Mesenchymal stem cell (in vitro differentiated cells and primary cell): Measurements from ENCODE around the gene CLIC4.
"Not testable (repeated sequence)": the region's sequence is repeated elsewhere in the genome, so short reads cannot be mapped to it uniquely, and the experiment has no call there.

Experiments
- DNase-seq: peaks from one replicate; pipeline ENCODE4 v3.0.0-alpha.2; 2013
- H2AFZ ChIP-seq: one replicate; pipeline ENCODE4 v1.6.1; 2013; ENCODE audit warnings: low read depth, mild to moderate bottlenecking, control low read depth, inconsistent platforms, low read length, moderate library complexity
- H2AK5ac ChIP-seq: 2 replicates; pipeline ENCODE4 v1.6.1; 2013; ENCODE audit warnings: low read length, moderate library complexity, mild to moderate bottlenecking, inconsistent platforms; ENCODE audit not compliant: severe bottlenecking
- H2BK120ac ChIP-seq: one replicate; pipeline ENCODE4 v1.6.1; 2013; ENCODE audit warnings: low read depth, mild to moderate bottlenecking, inconsistent platforms, low read length, moderate library complexity
- H2BK12ac ChIP-seq, 2 experiments: one replicate each; pipeline ENCODE4 v1.6.1; 2013; ENCODE audit warnings: inconsistent platforms in 2 of 2, low read length in 2 of 2, mild to moderate bottlenecking in 2 of 2, moderate library complexity in 2 of 2, control low read depth in 1 of 2
- H2BK15ac ChIP-seq: one replicate; pipeline ENCODE4 v1.6.1; 2013; ENCODE audit warnings: mild to moderate bottlenecking, low read depth, inconsistent platforms; ENCODE audit not compliant: poor library complexity, severe bottlenecking
- H2BK5ac ChIP-seq: 2 replicates; pipeline ENCODE4 v1.6.1; 2013; ENCODE audit warnings: low read depth, mild to moderate bottlenecking, low read length, control low read depth, inconsistent platforms; ENCODE audit not compliant: poor library complexity, severe bottlenecking
- H3K14ac ChIP-seq, 2 experiments: one replicate each; pipeline ENCODE4 v1.6.1; 2013; ENCODE audit warnings: inconsistent platforms in 2 of 2, low read length in 2 of 2, control low read depth in 1 of 2, mild to moderate bottlenecking in 1 of 2, moderate library complexity in 1 of 2
- H3K18ac ChIP-seq, 2 experiments: one replicate each; pipeline ENCODE4 v1.6.1; 2013; ENCODE audit warnings: inconsistent platforms in 2 of 2, low read length in 2 of 2, control low read depth in 1 of 2, low read depth in 1 of 2, mild to moderate bottlenecking in 1 of 2
- H3K23ac ChIP-seq, 2 experiments: one replicate each; pipeline ENCODE4 v1.6.1; 2013; ENCODE audit warnings: inconsistent platforms in 2 of 2, low read length in 2 of 2, mild to moderate bottlenecking in 2 of 2, moderate library complexity in 2 of 2, control low read depth in 1 of 2
- H3K27ac ChIP-seq: 2 replicates; pipeline ENCODE4 v1.5.1; 2013; ENCODE audit warnings: mild to moderate bottlenecking, moderate library complexity, low read length, control low read depth, inconsistent platforms; ENCODE audit not compliant: poor library complexity, severe bottlenecking
- H3K27me3 ChIP-seq, 2 experiments: 2 replicates each; pipeline versions ENCODE4 v1.6.1 to v1.7.0; 2013; ENCODE audit warnings: low read length in 2 of 2, mild to moderate bottlenecking in 2 of 2, moderate library complexity in 2 of 2, control low read depth in 1 of 2, inconsistent platforms in 1 of 2; ENCODE audit not compliant: control insufficient read depth in 1 of 2, insufficient read depth in 1 of 2
- H3K36me3 ChIP-seq, 2 experiments: 2 replicates each; pipeline versions ENCODE4 v1.6.1 to v1.7.0; 2013; ENCODE audit warnings: low read length in 2 of 2, control low read depth in 1 of 2, inconsistent platforms in 1 of 2, low read depth in 1 of 2, mild to moderate bottlenecking in 1 of 2; ENCODE audit not compliant: insufficient read depth in 2 of 2, control insufficient read depth in 1 of 2
- H3K4ac ChIP-seq, 2 experiments: one replicate each; pipeline ENCODE4 v1.6.1; 2013; ENCODE audit warnings: inconsistent platforms in 2 of 2, low read length in 2 of 2, mild to moderate bottlenecking in 2 of 2, moderate library complexity in 2 of 2, control low read depth in 1 of 2, low read depth in 1 of 2
- H3K4me1 ChIP-seq: 2 replicates; pipeline ENCODE4 v1.6.1; 2013; ENCODE audit warnings: low read depth, low read length, control low read depth; ENCODE audit not compliant: control insufficient read depth, insufficient read depth
- H3K4me2 ChIP-seq: 2 replicates; pipeline ENCODE4 v1.6.1; 2013; ENCODE audit warnings: low read length, mild to moderate bottlenecking, inconsistent platforms; ENCODE audit not compliant: poor library complexity, severe bottlenecking
- H3K4me3 ChIP-seq, 2 experiments: 2 replicates each; pipeline versions ENCODE4 v1.5.1 to v1.7.0; 2013; ENCODE audit warnings: low read length in 2 of 2, mild to moderate bottlenecking in 2 of 2, control low read depth in 1 of 2, low read depth in 1 of 2; ENCODE audit not compliant: insufficient read depth in 1 of 2
- H3K79me1 ChIP-seq: replicated peaks from 2 replicates; pipeline ENCODE4 v1.6.1; 2013; ENCODE audit warnings: mild to moderate bottlenecking, control low read depth, low read length, inconsistent platforms; ENCODE audit not compliant: poor library complexity, severe bottlenecking
- H3K9ac ChIP-seq: 2 replicates; pipeline ENCODE4 v1.7.0; 2013; ENCODE audit warnings: mild to moderate bottlenecking, low read length, moderate library complexity
- H3K9me3 ChIP-seq: 2 replicates; pipeline ENCODE4 v1.7.0; 2013; ENCODE audit warnings: mild to moderate bottlenecking, low read length; ENCODE audit not compliant: control insufficient read depth
- H4K8ac ChIP-seq: one replicate; pipeline ENCODE4 v1.6.1; 2013; ENCODE audit warnings: inconsistent platforms, mild to moderate bottlenecking, low read length, moderate library complexity
- H4K91ac ChIP-seq: one replicate; pipeline ENCODE4 v1.6.1; 2013; ENCODE audit warnings: mild to moderate bottlenecking, low read length, inconsistent platforms
- WGBS: methylation state at CpG from one replicate; pipeline ENCODE4 v1.1.7; 2013; ENCODE audit warnings: mixed read lengths; 5-methylcytosine and 5-hydroxymethylcytosine counted together

Gene CLIC4

GRCh38 chr1:24805534-24806301 lies 60.5 kb downstream of the CLIC4 start:
- H3K27me3 ChIP-seq = no peaks in the 10 kb centered on the region
- 34% methylated on average over 3 of the region's 5 CpGs for WGBS
- no peak overlapping the region for H2BK15ac ChIP-seq
- H2BK120ac ChIP-seq = no peak overlapping the region
- no peaks in the 10 kb centered on the region for H3K4me1 ChIP-seq
- no peaks in the 10 kb centered on the region for H3K9me3 ChIP-seq
- H2AFZ ChIP-seq = no peak overlapping the region
- peak; percentile 86 for DNase-seq
- H3K27ac ChIP-seq = no peak overlapping the region
- H3K18ac ChIP-seq = no peak overlapping the region
- no peak overlapping the region for H3K9ac ChIP-seq
- no peak overlapping the region for H3K4ac ChIP-seq
- no peak overlapping the region for H2AK5ac ChIP-seq
- H4K8ac ChIP-seq = no peak overlapping the region
- no peak overlapping the region for H3K4me3 ChIP-seq
- H3K79me1 ChIP-seq = peaks cover 5% of the 10 kb centered on the region
- H2BK5ac ChIP-seq = no peak overlapping the region
- H3K36me3 ChIP-seq = peaks cover 0 to 27% of the 10 kb centered on the region in 2 experiments
- H2BK12ac ChIP-seq = no peak overlapping the region
- H3K14ac ChIP-seq = no peak overlapping the region
- H3K23ac ChIP-seq = no peak overlapping the region
- H4K91ac ChIP-seq = no peak overlapping the region
- no peak overlapping the region for H3K4me2 ChIP-seq

- no peak overlapping the region for H2BK15ac ChIP-seq
- H3K14ac ChIP-seq = no peak overlapping the region
- peaks cover 5% of the 10 kb centered on the region for H3K79me1 ChIP-seq
- no peak overlapping the region for H3K4me2 ChIP-seq
- peaks cover 0 to 24% of the 10 kb centered on the region in 2 experiments for H3K36me3 ChIP-seq
- 93% methylated on average over 1 of the region's 2 CpGs for WGBS
- no peaks in the 10 kb centered on the region for H3K27me3 ChIP-seq
- no peak overlapping the region for H2BK120ac ChIP-seq
- no peaks in the 10 kb centered on the region for H3K9me3 ChIP-seq
- peak overlapping the region; percentile 8 for H3K9ac ChIP-seq
- H2AFZ ChIP-seq = no peak overlapping the region
- H3K18ac ChIP-seq = no peak overlapping the region
- no peak overlapping the region for H3K4me3 ChIP-seq
- H4K91ac ChIP-seq = no peak overlapping the region
- H3K4me1 ChIP-seq = no peaks in the 10 kb centered on the region
- no peak for DNase-seq
- H3K4ac ChIP-seq = no peak overlapping the region
- no peak overlapping the region for H4K8ac ChIP-seq
- H3K27ac ChIP-seq = no peak overlapping the region
- H3K23ac ChIP-seq = no peak overlapping the region
- no peak overlapping the region for H2BK5ac ChIP-seq
- no peak overlapping the region for H2BK12ac ChIP-seq
- no peak overlapping the region for H2AK5ac ChIP-seq
These were observed 61.3 kb downstream of the CLIC4 start for GRCh38 chr1:24806588-24806987.

- not testable (repeated sequence) for H3K9ac ChIP-seq, DNase-seq, H3K23ac ChIP-seq, H3K18ac ChIP-seq, H3K79me1 ChIP-seq, H2BK12ac ChIP-seq, H2BK120ac ChIP-seq, H3K27ac ChIP-seq, H4K8ac ChIP-seq, H3K4me1 ChIP-seq, H3K9me3 ChIP-seq, H3K4ac ChIP-seq, H2BK15ac ChIP-seq, H3K4me2 ChIP-seq, H3K27me3 ChIP-seq, H2BK5ac ChIP-seq, H3K4me3 ChIP-seq, H2AK5ac ChIP-seq, H2AFZ ChIP-seq, H3K14ac ChIP-seq, H4K91ac ChIP-seq
- peaks cover 4 to 48% of the 10 kb centered on the region in 2 experiments for H3K36me3 ChIP-seq
- WGBS = 100% methylated on average over 3 of the region's 3 CpGs
These were observed 66.2 kb downstream of the CLIC4 start for GRCh38 chr1:24811494-24811893.

GRCh38 chr1:24820221-24820620 lies 75.0 kb downstream of the CLIC4 start:
- H3K14ac ChIP-seq, H4K91ac ChIP-seq, H3K18ac ChIP-seq, H3K27ac ChIP-seq, H2BK5ac ChIP-seq, H2BK120ac ChIP-seq, H3K4me3 ChIP-seq, H3K4me1 ChIP-seq, H4K8ac ChIP-seq, H3K9ac ChIP-seq, H3K27me3 ChIP-seq, H3K23ac ChIP-seq, H3K79me1 ChIP-seq, DNase-seq, H2BK12ac ChIP-seq, H3K9me3 ChIP-seq, H3K4ac ChIP-seq, H2AFZ ChIP-seq, H2BK15ac ChIP-seq, H3K4me2 ChIP-seq, H2AK5ac ChIP-seq: not testable (repeated sequence)
- 88% methylated on average over 1 of the region's 1 CpG for WGBS
- peaks cover 4 to 61% of the 10 kb centered on the region in 2 experiments for H3K36me3 ChIP-seq
